ENCODE data around the gene CCDC192. TPM values are rescaled to one million over a fixed set of nuclear protein-coding genes. Genes with fewer than 3 reads are reported as not detected.

CCDC192 gene
- total and polyA plus RNA-seq, 3 experiments from 2014 or later, result not detected

- DNase-seq, result no peak
- Mint-ChIP-seq H3K27ac (no peak overlapping the region), H3K27me3 (no peaks in the 10 kb centered on the region), H3K4me3 (no peak overlapping the region), H3K9me3 (peaks cover 0 to 2% (median 0%) of the 10 kb centered on the region in 5 donors), H3K36me3 (peaks cover 9 to 24% (median 20%) of the 10 kb centered on the region in 3 donors), H3K4me1 (peaks cover 0 to 17% (median 16%) of the 10 kb centered on the region in 3 donors)
- POLR2A ChIA-PET, result no interaction called here
- no peaks in the 10 kb centered on the region for H3K9me3 ChIP-seq (ENCODE audit: low read length)
- H3K27ac ChIP-seq (ENCODE audit: low read depth, low read length), result no peak overlapping the region
- no peak overlapping the region for H3K4me3 ChIP-seq (ENCODE audit: low read length)
- no peaks in the 10 kb centered on the region for H3K27me3 ChIP-seq (ENCODE audit: insufficient read depth, low read length, poor library complexity, severe bottlenecking)
- CTCF ChIA-PET, result no interaction called here
- H3K36me3 ChIP-seq (ENCODE audit: insufficient read depth, low read length), result no peaks in the 10 kb centered on the region
- H3K4me1 ChIP-seq (ENCODE audit: insufficient read depth, low read length), result peaks cover 6% of the 10 kb centered on the region
Measured at GRCh38 chr5:127957701-127958239, 254.6 kb downstream of the CCDC192 start.

GRCh38 chr5:127958421-127959011 lies 255.3 kb downstream of the CCDC192 start:
- Histone ChIP-seq H3K4me3 (ENCODE audit: low read length) (no peak overlapping the region), H3K27me3 (ENCODE audit: insufficient read depth, low read length, poor library complexity, severe bottlenecking) (no peaks in the 10 kb centered on the region), H3K9me3 (ENCODE audit: low read length) (no peaks in the 10 kb centered on the region), H3K4me1 (ENCODE audit: insufficient read depth, low read length) (peaks cover 6% of the 10 kb centered on the region), H3K36me3 (ENCODE audit: insufficient read depth, low read length) (no peaks in the 10 kb centered on the region), H3K27ac (ENCODE audit: low read depth, low read length) (no peak overlapping the region)
- POLR2A ChIA-PET, result no interaction called here
- Mint-ChIP-seq H3K27ac (peak overlapping the region in 1 of 8 donors; percentile 64), H3K4me3 (no peak overlapping the region), H3K27me3 (no peaks in the 10 kb centered on the region), H3K9me3 (peaks cover 0 to 2% (median 0%) of the 10 kb centered on the region in 5 donors), H3K36me3 (peaks cover 6 to 18% (median 16%) of the 10 kb centered on the region in 3 donors), H3K4me1 (peaks cover 0 to 17% (median 16%) of the 10 kb centered on the region in 3 donors)
- CTCF ChIA-PET, result no interaction called here
- DNase-seq, result no peak

GRCh38 chr5:127959152-127959764 lies 256.1 kb downstream of the CCDC192 start:
- Mint-ChIP-seq H3K4me1 (peaks cover 0 to 17% (median 16%) of the 10 kb centered on the region in 3 donors), H3K9me3 (peaks cover 0 to 2% (median 0%) of the 10 kb centered on the region in 5 donors), H3K36me3 (peaks cover 7 to 23% (median 18%) of the 10 kb centered on the region in 3 donors), H3K27ac (peak overlapping the region in 1 of 8 donors; percentile 18), H3K4me3 (no peak overlapping the region), H3K27me3 (no peaks in the 10 kb centered on the region)
- no peak overlapping the region for H3K27ac ChIP-seq (ENCODE audit: low read depth, low read length)
- ChIA-PET POLR2A (no interaction called here), CTCF (no interaction called here)
- no peaks in the 10 kb centered on the region for H3K27me3 ChIP-seq (ENCODE audit: insufficient read depth, low read length, poor library complexity, severe bottlenecking)
- no peaks in the 10 kb centered on the region for H3K36me3 ChIP-seq (ENCODE audit: insufficient read depth, low read length)
- peaks cover 6% of the 10 kb centered on the region for H3K4me1 ChIP-seq (ENCODE audit: insufficient read depth, low read length)
- no peak for DNase-seq
- H3K9me3 ChIP-seq (ENCODE audit: low read length), result no peaks in the 10 kb centered on the region
- H3K4me3 ChIP-seq (ENCODE audit: low read length), result no peak overlapping the region

GRCh38 chr5:127960270-127960691 lies 257.1 kb downstream of the CCDC192 start:
- no peak for DNase-seq
- Histone ChIP-seq H3K9me3 (ENCODE audit: low read length) (no peaks in the 10 kb centered on the region), H3K36me3 (ENCODE audit: insufficient read depth, low read length) (no peaks in the 10 kb centered on the region), H3K4me1 (ENCODE audit: insufficient read depth, low read length) (peaks cover 6% of the 10 kb centered on the region), H3K4me3 (ENCODE audit: low read length) (no peak overlapping the region), H3K27ac (ENCODE audit: low read depth, low read length) (no peak overlapping the region), H3K27me3 (ENCODE audit: insufficient read depth, low read length, poor library complexity, severe bottlenecking) (no peaks in the 10 kb centered on the region)
- Mint-ChIP-seq H3K27me3 (no peaks in the 10 kb centered on the region), H3K36me3 (peaks cover 12 to 25% (median 14%) of the 10 kb centered on the region in 3 donors), H3K4me1 (peaks cover 0 to 17% (median 16%) of the 10 kb centered on the region in 3 donors), H3K9me3 (peaks cover 0 to 2% (median 0%) of the 10 kb centered on the region in 5 donors), H3K27ac (peak overlapping the region in 1 of 8 donors; percentile 26), H3K4me3 (no peak overlapping the region)
- ChIA-PET POLR2A (no interaction called here), CTCF (no interaction called here)

- Mint-ChIP-seq H3K27me3 (no peaks in the 10 kb centered on the region), H3K9me3 (peaks cover 0 to under 1% (median 0%) of the 10 kb centered on the region in 5 donors), H3K36me3 (peaks cover 14 to 24% (median 15%) of the 10 kb centered on the region in 3 donors), H3K4me3 (no peak overlapping the region), H3K27ac (peak overlapping the region in 1 of 8 donors; percentile 44), H3K4me1 (peaks cover 0 to 17% (median 16%) of the 10 kb centered on the region in 3 donors)
- no peaks in the 10 kb centered on the region for H3K36me3 ChIP-seq (ENCODE audit: insufficient read depth, low read length)
- DNase-seq, result no peak
- H3K4me3 ChIP-seq (ENCODE audit: low read length), result no peak overlapping the region
- no peaks in the 10 kb centered on the region for H3K9me3 ChIP-seq (ENCODE audit: low read length)
- no peaks in the 10 kb centered on the region for H3K27me3 ChIP-seq (ENCODE audit: insufficient read depth, low read length, poor library complexity, severe bottlenecking)
- H3K4me1 ChIP-seq (ENCODE audit: insufficient read depth, low read length), result peaks cover 6% of the 10 kb centered on the region
- POLR2A ChIA-PET, result no interaction called here
- CTCF ChIA-PET, result interaction anchor here (0.6 kb wide), 1 partner anchor 233 kb away, joined by 3 read pairs; no protein-coding TSS in a partner anchor
- H3K27ac ChIP-seq (ENCODE audit: low read depth, low read length), result no peak overlapping the region
Measured at GRCh38 chr5:127961006-127961762, 258.0 kb downstream of the CCDC192 start.

GRCh38 chr5:127961763-127962145 lies 258.6 kb downstream of the CCDC192 start:
- Histone ChIP-seq H3K9me3 (ENCODE audit: low read length) (no peaks in the 10 kb centered on the region), H3K4me3 (ENCODE audit: low read length) (no peak overlapping the region), H3K27me3 (ENCODE audit: insufficient read depth, low read length, poor library complexity, severe bottlenecking) (no peaks in the 10 kb centered on the region), H3K36me3 (ENCODE audit: insufficient read depth, low read length) (no peaks in the 10 kb centered on the region), H3K27ac (ENCODE audit: low read depth, low read length) (no peak overlapping the region), H3K4me1 (ENCODE audit: insufficient read depth, low read length) (peaks cover 6% of the 10 kb centered on the region)
- no peak for DNase-seq
- H3K27me3 Mint-ChIP-seq, result no peaks in the 10 kb centered on the region
- H3K36me3 Mint-ChIP-seq, result peaks cover 12 to 25% (median 17%) of the 10 kb centered on the region in 3 donors
- no peak overlapping the region for H3K4me3 Mint-ChIP-seq
- peaks cover 0 to 17% (median 16%) of the 10 kb centered on the region in 3 donors for H3K4me1 Mint-ChIP-seq
- CTCF ChIA-PET, result interaction anchor here (0.6 kb wide), 1 partner anchor 232 kb away, joined by 3 read pairs; no protein-coding TSS in a partner anchor
- peaks cover 0 to 2% (median 0%) of the 10 kb centered on the region in 5 donors for H3K9me3 Mint-ChIP-seq
- POLR2A ChIA-PET, result no interaction called here
- H3K27ac Mint-ChIP-seq, result no peak overlapping the region

GRCh38 chr5:127962491-127962890 lies 259.3 kb downstream of the CCDC192 start:
- H3K36me3 ChIP-seq (ENCODE audit: insufficient read depth, low read length), result no peaks in the 10 kb centered on the region
- Mint-ChIP-seq H3K9me3 (peaks cover 0 to 2% (median 0%) of the 10 kb centered on the region in 5 donors), H3K4me3 (no peak overlapping the region), H3K36me3 (peaks cover 12 to 26% (median 19%) of the 10 kb centered on the region in 3 donors), H3K27ac (no peak overlapping the region), H3K4me1 (peaks cover 0 to 17% (median 16%) of the 10 kb centered on the region in 3 donors), H3K27me3 (no peaks in the 10 kb centered on the region)
- H3K9me3 ChIP-seq (ENCODE audit: low read length), result no peaks in the 10 kb centered on the region
- H3K27ac ChIP-seq (ENCODE audit: low read depth, low read length), result no peak overlapping the region
- no peaks in the 10 kb centered on the region for H3K27me3 ChIP-seq (ENCODE audit: insufficient read depth, low read length, poor library complexity, severe bottlenecking)
- no peak overlapping the region for H3K4me3 ChIP-seq (ENCODE audit: low read length)
- CTCF ChIA-PET, result no interaction called here
- no peak for DNase-seq
- POLR2A ChIA-PET, result no interaction called here
- H3K4me1 ChIP-seq (ENCODE audit: insufficient read depth, low read length), result peaks cover 6% of the 10 kb centered on the region
